Measurements from ENCODE around the gene FSTL4.

DNA sequence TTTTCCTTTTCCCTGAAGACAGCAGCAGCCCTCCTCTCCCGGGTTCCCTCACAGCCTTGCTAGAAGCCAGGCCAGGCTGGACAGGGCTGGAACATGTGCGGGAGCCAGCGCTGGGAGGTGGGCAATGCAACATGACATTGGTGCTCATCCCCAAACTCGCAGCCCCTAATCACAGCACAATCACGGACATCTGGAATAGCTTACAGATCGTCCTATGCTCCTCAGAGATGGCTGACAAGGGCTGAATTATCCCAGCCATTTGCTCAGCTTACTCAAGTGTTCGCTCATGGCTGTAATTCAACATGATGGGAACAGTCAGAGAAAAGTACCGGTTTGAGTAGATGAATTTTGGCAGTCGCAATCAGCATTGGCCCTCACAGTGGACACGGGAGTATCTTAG, 49.8 kb downstream of the FSTL4 start:
- TF ChIP-seq FOXA1 (IDR thresholded peaks at IDR 0.05) (no peak), YY1 (IDR thresholded peaks at IDR 0.05) (no peak), JUND (IDR thresholded peaks at IDR 0.05) (no peak), FOXA2 (IDR thresholded peaks at IDR 0.05) (no peak), RAD21 (IDR thresholded peaks at IDR 0.05) (no peak), TAF1 (conservative IDR thresholded peaks at IDR 0.05) (no peak), RXRA (IDR thresholded peaks at IDR 0.05) (no peak)
- TF ChIP-seq, protein P1, sequence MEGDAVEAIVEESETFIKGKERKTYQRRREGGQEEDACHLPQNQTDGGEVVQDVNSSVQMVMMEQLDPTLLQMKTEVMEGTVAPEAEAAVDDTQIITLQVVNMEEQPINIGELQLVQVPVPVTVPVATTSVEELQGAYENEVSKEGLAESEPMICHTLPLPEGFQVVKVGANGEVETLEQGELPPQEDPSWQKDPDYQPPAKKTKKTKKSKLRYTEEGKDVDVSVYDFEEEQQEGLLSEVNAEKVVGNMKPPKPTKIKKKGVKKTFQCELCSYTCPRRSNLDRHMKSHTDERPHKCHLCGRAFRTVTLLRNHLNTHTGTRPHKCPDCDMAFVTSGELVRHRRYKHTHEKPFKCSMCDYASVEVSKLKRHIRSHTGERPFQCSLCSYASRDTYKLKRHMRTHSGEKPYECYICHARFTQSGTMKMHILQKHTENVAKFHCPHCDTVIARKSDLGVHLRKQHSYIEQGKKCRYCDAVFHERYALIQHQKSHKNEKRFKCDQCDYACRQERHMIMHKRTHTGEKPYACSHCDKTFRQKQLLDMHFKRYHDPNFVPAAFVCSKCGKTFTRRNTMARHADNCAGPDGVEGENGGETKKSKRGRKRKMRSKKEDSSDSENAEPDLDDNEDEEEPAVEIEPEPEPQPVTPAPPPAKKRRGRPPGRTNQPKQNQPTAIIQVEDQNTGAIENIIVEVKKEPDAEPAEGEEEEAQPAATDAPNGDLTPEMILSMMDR (IDR thresholded peaks at IDR 0.05; ENCODE audit: low read depth, low read length, missing input control), result no peak
- TF ChIP-seq, protein P2, sequence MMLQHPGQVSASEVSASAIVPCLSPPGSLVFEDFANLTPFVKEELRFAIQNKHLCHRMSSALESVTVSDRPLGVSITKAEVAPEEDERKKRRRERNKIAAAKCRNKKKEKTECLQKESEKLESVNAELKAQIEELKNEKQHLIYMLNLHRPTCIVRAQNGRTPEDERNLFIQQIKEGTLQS (IDR thresholded peaks at IDR 0.05), result no peak
- TF ChIP-seq, protein P3, sequence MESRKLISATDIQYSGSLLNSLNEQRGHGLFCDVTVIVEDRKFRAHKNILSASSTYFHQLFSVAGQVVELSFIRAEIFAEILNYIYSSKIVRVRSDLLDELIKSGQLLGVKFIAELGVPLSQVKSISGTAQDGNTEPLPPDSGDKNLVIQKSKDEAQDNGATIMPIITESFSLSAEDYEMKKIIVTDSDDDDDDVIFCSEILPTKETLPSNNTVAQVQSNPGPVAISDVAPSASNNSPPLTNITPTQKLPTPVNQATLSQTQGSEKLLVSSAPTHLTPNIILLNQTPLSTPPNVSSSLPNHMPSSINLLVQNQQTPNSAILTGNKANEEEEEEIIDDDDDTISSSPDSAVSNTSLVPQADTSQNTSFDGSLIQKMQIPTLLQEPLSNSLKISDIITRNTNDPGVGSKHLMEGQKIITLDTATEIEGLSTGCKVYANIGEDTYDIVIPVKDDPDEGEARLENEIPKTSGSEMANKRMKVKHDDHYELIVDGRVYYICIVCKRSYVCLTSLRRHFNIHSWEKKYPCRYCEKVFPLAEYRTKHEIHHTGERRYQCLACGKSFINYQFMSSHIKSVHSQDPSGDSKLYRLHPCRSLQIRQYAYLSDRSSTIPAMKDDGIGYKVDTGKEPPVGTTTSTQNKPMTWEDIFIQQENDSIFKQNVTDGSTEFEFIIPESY (IDR thresholded peaks at IDR 0.05), result no peak
- TF ChIP-seq, protein P4, sequence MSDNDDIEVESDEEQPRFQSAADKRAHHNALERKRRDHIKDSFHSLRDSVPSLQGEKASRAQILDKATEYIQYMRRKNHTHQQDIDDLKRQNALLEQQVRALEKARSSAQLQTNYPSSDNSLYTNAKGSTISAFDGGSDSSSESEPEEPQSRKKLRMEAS (IDR thresholded peaks at IDR 0.05), result no peak
- TF ChIP-seq, protein P5, sequence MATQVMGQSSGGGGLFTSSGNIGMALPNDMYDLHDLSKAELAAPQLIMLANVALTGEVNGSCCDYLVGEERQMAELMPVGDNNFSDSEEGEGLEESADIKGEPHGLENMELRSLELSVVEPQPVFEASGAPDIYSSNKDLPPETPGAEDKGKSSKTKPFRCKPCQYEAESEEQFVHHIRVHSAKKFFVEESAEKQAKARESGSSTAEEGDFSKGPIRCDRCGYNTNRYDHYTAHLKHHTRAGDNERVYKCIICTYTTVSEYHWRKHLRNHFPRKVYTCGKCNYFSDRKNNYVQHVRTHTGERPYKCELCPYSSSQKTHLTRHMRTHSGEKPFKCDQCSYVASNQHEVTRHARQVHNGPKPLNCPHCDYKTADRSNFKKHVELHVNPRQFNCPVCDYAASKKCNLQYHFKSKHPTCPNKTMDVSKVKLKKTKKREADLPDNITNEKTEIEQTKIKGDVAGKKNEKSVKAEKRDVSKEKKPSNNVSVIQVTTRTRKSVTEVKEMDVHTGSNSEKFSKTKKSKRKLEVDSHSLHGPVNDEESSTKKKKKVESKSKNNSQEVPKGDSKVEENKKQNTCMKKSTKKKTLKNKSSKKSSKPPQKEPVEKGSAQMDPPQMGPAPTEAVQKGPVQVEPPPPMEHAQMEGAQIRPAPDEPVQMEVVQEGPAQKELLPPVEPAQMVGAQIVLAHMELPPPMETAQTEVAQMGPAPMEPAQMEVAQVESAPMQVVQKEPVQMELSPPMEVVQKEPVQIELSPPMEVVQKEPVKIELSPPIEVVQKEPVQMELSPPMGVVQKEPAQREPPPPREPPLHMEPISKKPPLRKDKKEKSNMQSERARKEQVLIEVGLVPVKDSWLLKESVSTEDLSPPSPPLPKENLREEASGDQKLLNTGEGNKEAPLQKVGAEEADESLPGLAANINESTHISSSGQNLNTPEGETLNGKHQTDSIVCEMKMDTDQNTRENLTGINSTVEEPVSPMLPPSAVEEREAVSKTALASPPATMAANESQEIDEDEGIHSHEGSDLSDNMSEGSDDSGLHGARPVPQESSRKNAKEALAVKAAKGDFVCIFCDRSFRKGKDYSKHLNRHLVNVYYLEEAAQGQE (IDR thresholded peaks at IDR 0.05), result no peak

Data from liver (tissue), 3 donors.